GM12873 (cell line): ENCODE results near the gene BRICD5.

Experiments
- TF ChIP-seq, protein P1 (sequence below): IDR thresholded peaks from 2 replicates; pipeline ENCODE4 v1.5.1; 2012; ENCODE audit warnings: low read depth, mild to moderate bottlenecking, moderate library complexity, low read length, control low read depth; ENCODE audit not compliant: insufficient read depth; ENCODE audit errors: missing control alignments

The BRICD5 gene

DNA sequence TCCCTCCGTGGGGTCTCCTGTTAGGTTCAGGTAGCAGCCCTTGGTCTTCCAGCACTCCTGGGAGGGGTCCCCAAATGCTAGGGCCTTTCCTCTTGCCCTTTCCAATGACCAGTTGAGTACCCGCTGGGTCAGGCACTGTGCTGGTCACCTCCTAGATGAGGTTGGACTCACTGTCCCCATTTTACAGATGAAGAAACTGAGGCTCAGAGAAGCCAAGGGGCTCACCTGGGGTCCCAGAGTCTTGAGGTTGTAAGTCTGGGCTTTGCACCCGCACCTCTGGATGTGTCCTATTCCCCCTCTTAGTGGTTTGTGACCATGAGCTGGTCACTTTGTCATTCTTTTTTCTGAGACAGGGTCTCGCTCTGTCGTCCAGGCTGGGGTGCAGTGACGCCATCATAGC, 12.9 kb downstream of the BRICD5 start:
- TF ChIP-seq, protein P1, sequence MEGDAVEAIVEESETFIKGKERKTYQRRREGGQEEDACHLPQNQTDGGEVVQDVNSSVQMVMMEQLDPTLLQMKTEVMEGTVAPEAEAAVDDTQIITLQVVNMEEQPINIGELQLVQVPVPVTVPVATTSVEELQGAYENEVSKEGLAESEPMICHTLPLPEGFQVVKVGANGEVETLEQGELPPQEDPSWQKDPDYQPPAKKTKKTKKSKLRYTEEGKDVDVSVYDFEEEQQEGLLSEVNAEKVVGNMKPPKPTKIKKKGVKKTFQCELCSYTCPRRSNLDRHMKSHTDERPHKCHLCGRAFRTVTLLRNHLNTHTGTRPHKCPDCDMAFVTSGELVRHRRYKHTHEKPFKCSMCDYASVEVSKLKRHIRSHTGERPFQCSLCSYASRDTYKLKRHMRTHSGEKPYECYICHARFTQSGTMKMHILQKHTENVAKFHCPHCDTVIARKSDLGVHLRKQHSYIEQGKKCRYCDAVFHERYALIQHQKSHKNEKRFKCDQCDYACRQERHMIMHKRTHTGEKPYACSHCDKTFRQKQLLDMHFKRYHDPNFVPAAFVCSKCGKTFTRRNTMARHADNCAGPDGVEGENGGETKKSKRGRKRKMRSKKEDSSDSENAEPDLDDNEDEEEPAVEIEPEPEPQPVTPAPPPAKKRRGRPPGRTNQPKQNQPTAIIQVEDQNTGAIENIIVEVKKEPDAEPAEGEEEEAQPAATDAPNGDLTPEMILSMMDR = no peak

DNA sequence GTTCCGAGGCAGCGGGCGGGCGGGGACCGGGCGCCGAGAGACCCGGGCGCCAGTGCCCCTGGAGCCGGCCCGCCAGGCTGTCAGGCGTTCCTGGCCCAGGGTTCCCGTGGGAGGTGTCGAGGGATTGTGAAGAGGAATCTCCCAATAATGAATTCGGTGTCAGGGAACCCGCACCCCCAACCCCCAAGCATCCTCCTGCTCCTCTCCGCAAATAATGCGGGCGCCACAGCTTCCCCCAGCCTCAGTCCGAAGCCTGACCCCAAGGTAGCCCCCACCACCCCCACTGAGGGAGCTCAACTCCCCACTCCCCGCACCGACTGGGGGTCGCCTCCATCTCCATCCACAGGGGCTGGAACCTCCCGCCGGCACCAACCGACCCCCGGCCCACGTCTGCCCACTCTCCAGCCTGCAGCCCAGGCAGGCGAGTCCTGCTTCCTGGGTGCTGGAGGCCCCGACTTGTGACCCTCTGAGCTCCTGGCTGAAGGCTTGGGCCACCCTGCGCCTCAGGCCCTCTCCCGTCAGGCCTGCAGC, 13.6 kb downstream of the BRICD5 start:
- TF ChIP-seq, protein P1 = no peak

DNA sequence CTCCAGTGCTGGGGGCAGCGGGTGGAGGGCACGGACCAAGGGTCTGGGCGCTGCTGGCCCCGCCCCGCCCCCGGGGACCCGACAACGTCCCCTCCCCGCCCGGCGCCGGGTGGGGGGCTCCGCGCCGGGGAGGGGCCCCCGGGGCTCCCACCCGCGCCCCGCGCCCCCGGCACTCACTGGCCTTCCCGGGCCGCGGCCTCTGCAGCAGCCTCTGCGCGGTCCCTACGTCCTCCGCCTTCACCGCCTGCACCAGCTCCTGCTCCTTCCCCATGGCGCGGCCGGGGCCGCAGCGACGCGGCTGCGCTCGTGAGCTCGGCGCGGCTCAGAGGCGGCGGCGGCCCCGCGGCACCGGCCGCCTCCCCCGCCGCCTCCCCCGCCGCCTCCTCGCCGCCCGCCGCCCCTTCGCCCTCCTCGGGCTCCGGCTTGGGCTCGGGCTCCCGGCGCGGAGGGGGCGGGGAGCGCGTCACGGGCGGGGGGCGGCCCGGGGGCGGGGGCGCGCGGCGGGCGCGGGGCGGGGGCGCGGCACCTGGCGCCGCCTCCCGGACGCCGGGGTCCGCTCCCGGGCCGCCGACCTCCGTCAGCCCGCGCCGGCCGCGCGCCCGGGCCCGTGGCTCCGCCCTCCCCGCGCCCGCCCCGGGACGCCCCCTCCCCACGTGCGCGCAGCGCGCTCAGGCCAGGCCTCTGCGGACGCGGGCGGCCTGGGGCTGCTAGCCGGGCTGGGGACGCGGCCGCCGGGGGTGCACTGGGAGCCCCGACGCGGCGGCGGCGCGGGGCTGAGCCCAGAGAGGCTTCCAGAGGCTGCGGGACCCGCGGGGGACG, 14.3 kb downstream of the BRICD5 start, which contains the start of gene CASKIN1:
CASKIN1 (minus strand) TSS at position 444 of the 819 bp plus-strand sequence; CDS start at position 271, 173 bp downstream.
- TF ChIP-seq, protein P1 = no peak

DNA sequence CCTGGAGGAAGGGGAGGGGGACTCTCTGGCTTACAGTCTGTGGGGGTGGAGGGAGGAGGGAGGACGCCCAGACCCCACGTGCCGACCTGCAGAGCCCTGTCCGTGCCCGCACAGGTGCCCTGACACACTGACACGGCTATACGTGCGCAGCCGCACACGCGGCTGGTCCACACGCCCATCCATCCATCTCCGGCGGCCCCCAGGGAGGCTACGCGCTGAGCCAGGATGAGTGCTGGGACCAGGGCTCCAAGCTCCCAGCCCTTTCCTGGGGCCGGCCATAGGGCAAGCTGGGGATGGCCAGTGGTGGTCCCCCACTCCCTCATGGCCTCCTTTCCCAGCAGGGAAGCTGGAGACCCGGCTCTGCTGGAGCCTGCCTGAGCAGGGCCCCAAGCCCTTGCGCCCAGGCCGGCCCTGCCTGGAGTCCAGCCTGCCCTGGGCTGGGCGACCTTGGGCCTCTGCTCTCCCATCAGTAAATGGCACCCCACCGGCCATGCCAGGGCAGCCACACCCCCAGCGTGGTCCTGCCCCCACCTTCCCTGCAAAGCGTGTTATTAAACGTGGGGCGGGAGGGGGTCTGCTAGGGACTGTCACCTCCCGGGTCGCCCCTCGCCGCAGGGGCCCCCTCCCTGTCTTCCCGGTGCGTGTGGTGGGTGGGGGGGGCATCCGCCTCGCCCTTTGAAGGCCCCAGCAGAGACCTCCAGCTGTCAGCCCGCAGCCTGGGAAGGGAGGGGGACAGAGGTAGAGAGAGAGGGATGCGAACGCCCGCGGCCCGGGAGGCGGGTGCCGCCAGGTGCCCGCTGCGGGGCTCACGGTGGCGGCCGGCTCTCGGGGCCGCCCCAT, 15.1 kb downstream of the BRICD5 start:
- TF ChIP-seq, protein P1 = no peak

DNA sequence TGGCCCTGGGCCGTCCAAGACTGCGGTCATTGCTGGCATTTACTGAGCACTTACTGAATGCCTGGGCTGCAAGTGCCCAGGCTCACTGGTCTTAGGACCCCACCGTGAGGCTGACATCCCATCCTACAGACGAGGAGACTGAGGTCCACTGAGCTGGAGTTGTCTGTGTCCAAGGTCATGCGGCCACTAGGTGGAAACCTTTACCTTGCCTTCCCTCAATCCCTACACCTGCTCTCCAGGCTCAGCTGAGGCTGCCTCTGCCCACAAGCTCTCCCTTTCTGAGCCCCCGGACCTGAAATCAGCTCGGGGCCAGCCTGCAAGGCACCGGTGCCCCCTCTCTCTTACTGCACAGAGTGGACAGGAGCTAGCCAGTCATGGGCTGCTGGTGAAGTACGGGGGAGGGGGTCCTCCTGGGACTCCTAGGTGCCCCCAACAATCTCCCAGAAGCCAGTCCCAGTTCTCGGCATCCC, 15.8 kb downstream of the BRICD5 start:
- TF ChIP-seq, protein P1 = peak; percentile 76

DNA sequence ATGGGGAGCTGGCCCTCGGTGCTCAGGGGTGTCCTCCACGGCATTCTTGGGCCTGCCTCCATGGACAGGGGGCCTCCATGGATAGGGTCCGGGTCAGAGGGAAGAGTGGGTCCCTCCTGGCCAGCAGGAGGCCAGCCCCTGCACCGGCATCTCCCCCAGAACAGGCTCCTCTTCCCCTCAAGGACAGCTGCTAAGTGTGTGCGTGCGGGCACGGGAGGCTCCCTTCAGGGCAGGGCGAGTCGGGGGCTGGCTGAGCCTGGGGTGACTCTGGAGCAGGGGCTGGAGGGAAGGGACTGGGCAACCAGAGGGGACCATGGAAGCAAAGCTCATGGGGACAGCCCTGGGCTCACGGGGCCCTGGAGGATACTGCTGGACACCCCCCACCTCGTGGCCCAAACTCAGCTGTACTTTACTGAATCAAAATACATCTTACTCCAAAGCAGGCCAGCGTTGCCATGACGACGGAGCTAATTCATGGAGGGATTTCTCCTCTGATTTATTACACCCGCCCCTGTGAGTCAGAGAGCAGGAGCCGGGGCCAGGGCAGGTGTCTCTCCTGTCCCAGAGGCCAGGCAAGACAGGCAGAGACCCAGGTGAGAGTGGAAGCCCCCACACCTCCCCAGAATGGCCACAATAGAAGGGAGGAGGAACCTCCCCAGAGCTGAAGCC, 16.4 kb downstream of the BRICD5 start:
- TF ChIP-seq, protein P1 = no peak
